SW 1271 (cell line): ENCODE results near the gene RAI1.

Source experiments
- DNase-seq, 2 experiments: peaks; one replicate each; lab custom pipeline; 2025; lab: John Stamatoyannopoulos, UW

RAI1 gene

GRCh38 chr17:17833658-17834357 lies 152.6 kb downstream of the RAI1 start:
- no peak for DNase-seq

GRCh38 chr17:17834974-17835373 lies 153.7 kb downstream of the RAI1 start:
- no peak for DNase-seq

GRCh38 chr17:17835415-17836249 lies 154.4 kb downstream of the RAI1 start:
- DNase-seq = no peak

GRCh38 chr17:17836250-17836817 lies 155.1 kb downstream of the RAI1 start:
- peak; percentile 95 to 96 for DNase-seq

- peak in 1 of 2 experiments; percentile 54 for DNase-seq
Observed at GRCh38 chr17:17836818-17837379, 155.6 kb downstream of the RAI1 start, which contains the start of gene SREBF1. Gene SREBF1 (minus strand): TSS chr17:17836986. CDS start chr17:17836817, 169 bp downstream.

GRCh38 chr17:17837380-17837821 lies 156.1 kb downstream of the RAI1 start:
- DNase-seq = peak in 1 of 2 experiments; percentile 43

GRCh38 chr17:17837966-17838962 lies 157.0 kb downstream of the RAI1 start:
- peak in 1 of 2 experiments; percentile 66 for DNase-seq

GRCh38 chr17:17839791-17840707 lies 158.8 kb downstream of the RAI1 start:
- peak; percentile 71 to 91 for DNase-seq

- no peak for DNase-seq
Observed at GRCh38 chr17:17840751-17841591, 159.7 kb downstream of the RAI1 start.

GRCh38 chr17:17841601-17842025 lies 160.4 kb downstream of the RAI1 start:
- DNase-seq = no peak

- no peak for DNase-seq
Observed at GRCh38 chr17:17842111-17842876, 161.0 kb downstream of the RAI1 start.

- no peak for DNase-seq
Observed at GRCh38 chr17:17843096-17843495, 161.8 kb downstream of the RAI1 start.

GRCh38 chr17:17844079-17844478 lies 162.8 kb downstream of the RAI1 start:
- no peak for DNase-seq

GRCh38 chr17:17844500-17844899 lies 163.2 kb downstream of the RAI1 start:
- no peak for DNase-seq

- no peak for DNase-seq
Observed at GRCh38 chr17:17845046-17845775, 164.0 kb downstream of the RAI1 start.

GRCh38 chr17:17846003-17846402 lies 164.7 kb downstream of the RAI1 start:
- no peak for DNase-seq

GRCh38 chr17:17846645-17847044 lies 165.4 kb downstream of the RAI1 start:
- DNase-seq = no peak
